Thoracic aorta (tissue), 2 donors: ENCODE results near the gene UTP14A. TPM values are rescaled to one million over a fixed set of nuclear protein-coding genes. Genes with fewer than 3 reads are reported as not detected.
A peak's percentile ranks its signal among the peaks of the same experiment; 100 is the strongest.
"Not testable (repeated sequence)": the region's sequence is repeated elsewhere in the genome, so short reads cannot be mapped to it uniquely, and the experiment has no call there.

ENCODE experiments used
- ATAC-seq: fragments of 150-250 bp; one replicate; pipeline ENCODE4 v1.8.0; 2017; ENCODE audit warnings: low read depth; ENCODE audit not compliant: insufficient number of reproducible peaks, low FRiP score
- DNase-seq: peaks from one replicate; pipeline ENCODE4 v3.0.0-alpha.2; 2020; ENCODE audit warnings: low spot score
- H3K27ac ChIP-seq, 2 donors: fragments of 200-600 bp; sonication (generic); 1 replicate in 1 of 2; 2 replicates in 1 of 2; pipeline ENCODE4 v1.5.1; 2016; ENCODE audit warnings: mild to moderate bottlenecking in 2 of 2, moderate library complexity in 2 of 2
- H3K27me3 ChIP-seq: fragments of 200-600 bp; sonication (generic); replicated peaks from 2 replicates; pipeline ENCODE4 v1.6.0; 2016; ENCODE audit warnings: mild to moderate bottlenecking; ENCODE audit not compliant: insufficient read depth
- H3K36me3 ChIP-seq: fragments of 200-600 bp; sonication (generic); one replicate; pipeline ENCODE4 v1.5.1; 2016
- H3K4me1 ChIP-seq, 2 donors: fragments of 200-600 bp; sonication (generic); 1 replicate in 1 of 2; 2 replicates in 1 of 2; pipeline versions ENCODE4 v1.5.1 to v1.6.0; 2016; ENCODE audit warnings: low read depth in 2 of 2, mild to moderate bottlenecking in 1 of 2; ENCODE audit not compliant: control insufficient read depth in 1 of 2
- H3K4me3 ChIP-seq: fragments of 200-600 bp; sonication (generic); 2 replicates; pipeline ENCODE4 v1.5.1; 2016; ENCODE audit warnings: mild to moderate bottlenecking
- H3K9me3 ChIP-seq: fragments of 200-600 bp; sonication (generic); 2 replicates; pipeline ENCODE4 v1.5.1; 2016
- total RNA-seq, 2 donors: library from RNA; depleted of rRNA; stranded (reverse); fragments of >200 nt; gene quantifications; one replicate each; pipeline versions ENCODE4 v1.1.0 to v1.2.3, GENCODE V29; 2016
- TF ChIP-seq, protein P1 (sequence below): fragments of 200-600 bp; sonication (generic); IDR thresholded peaks from one replicate; pipeline ENCODE4 v1.5.1; 2019; ENCODE audit warnings: antibody characterized with exemption

UTP14A gene, protein sequence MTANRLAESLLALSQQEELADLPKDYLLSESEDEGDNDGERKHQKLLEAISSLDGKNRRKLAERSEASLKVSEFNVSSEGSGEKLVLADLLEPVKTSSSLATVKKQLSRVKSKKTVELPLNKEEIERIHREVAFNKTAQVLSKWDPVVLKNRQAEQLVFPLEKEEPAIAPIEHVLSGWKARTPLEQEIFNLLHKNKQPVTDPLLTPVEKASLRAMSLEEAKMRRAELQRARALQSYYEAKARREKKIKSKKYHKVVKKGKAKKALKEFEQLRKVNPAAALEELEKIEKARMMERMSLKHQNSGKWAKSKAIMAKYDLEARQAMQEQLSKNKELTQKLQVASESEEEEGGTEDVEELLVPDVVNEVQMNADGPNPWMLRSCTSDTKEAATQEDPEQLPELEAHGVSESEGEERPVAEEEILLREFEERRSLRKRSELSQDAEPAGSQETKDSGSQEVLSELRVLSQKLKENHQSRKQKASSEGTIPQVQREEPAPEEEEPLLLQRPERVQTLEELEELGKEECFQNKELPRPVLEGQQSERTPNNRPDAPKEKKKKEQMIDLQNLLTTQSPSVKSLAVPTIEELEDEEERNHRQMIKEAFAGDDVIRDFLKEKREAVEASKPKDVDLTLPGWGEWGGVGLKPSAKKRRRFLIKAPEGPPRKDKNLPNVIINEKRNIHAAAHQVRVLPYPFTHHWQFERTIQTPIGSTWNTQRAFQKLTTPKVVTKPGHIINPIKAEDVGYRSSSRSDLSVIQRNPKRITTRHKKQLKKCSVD
- total RNA-seq: 10 to 100 TPM in 1 of 2 donors, 1 to 10 TPM in 1; 8.8 to 19.1 TPM

DNA sequence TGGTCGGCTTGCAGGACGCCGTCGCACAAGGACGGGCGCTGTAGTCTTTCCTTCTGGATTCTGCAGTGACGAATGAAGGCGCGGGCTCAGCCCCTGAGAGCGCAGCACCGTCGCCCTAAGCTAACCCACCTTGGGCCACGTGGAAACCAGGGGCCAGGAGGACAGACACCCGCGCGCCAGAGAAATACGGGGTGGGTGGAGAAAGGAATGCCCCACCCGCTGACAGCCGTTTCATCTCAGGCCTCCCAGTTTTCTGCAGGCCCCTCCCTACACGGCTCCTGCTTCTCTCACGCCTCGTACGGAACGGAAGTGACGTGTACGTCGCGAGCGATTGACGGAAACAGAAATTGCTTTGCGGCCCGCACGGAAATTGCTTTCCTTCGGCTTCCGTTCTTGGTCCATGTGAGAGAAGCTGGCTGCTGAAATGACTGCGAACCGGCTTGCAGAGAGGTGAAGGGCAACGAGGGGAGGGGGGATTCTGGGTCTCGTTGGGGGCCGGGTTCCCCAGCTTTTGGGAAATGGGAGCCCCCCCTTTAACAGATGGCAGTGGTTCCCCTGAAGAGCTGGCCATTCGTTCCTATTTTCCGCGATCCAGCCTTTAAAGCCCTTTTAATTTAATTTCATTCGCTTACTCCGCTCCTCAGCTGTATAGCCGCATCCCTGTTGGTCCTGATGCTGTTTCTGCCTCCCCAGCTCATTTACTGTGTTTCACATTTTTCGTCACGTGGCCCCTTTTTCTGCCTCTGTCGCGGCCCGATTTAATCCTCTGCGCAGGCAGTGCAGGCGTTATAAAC, at the start of gene UTP14A:
Gene UTP14A (plus strand): TSS at position 378 of the 794 bp plus-strand sequence. CDS start 47 bp downstream, at position 425.
- peaks cover 2 to 3% of the 10 kb centered on the region in 2 donors for H3K4me1 ChIP-seq
- H3K27ac ChIP-seq: peak within 1 kb of the TSS; percentile 53 to 69
- DNase-seq (peak; percentile 53), ATAC-seq (peak; percentile 82)
- TF ChIP-seq, protein P1, sequence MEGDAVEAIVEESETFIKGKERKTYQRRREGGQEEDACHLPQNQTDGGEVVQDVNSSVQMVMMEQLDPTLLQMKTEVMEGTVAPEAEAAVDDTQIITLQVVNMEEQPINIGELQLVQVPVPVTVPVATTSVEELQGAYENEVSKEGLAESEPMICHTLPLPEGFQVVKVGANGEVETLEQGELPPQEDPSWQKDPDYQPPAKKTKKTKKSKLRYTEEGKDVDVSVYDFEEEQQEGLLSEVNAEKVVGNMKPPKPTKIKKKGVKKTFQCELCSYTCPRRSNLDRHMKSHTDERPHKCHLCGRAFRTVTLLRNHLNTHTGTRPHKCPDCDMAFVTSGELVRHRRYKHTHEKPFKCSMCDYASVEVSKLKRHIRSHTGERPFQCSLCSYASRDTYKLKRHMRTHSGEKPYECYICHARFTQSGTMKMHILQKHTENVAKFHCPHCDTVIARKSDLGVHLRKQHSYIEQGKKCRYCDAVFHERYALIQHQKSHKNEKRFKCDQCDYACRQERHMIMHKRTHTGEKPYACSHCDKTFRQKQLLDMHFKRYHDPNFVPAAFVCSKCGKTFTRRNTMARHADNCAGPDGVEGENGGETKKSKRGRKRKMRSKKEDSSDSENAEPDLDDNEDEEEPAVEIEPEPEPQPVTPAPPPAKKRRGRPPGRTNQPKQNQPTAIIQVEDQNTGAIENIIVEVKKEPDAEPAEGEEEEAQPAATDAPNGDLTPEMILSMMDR: no peak
- peak within 1 kb of the TSS; percentile 71 for H3K4me3 ChIP-seq
- peaks cover 5% of the 10 kb centered on the region for H3K36me3 ChIP-seq
- H3K27me3 ChIP-seq: no peaks in the 10 kb centered on the region
- H3K9me3 ChIP-seq: no peaks in the 10 kb centered on the region

DNA sequence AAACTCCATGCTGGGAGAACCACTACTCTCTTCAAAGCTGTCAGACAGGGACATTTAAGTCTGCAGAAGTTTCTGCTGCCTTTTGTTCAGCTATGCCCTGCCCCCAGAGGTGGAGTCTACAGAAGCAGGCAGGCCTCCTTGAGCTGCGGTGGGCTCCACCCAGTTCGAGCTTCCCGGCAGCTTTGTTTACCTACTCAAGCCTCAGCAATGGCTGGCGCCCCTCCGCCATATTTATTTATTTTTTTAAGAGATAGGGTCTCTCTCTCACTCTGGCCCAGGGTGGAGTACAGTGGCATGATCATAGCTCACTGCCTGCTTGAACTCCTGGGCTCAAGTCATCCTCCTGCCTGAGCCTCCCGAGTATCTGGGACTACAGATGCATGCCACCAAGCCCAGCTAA, 46.8 kb upstream of the UTP14A start:
- H3K27ac ChIP-seq, H3K36me3 ChIP-seq, H3K4me1 ChIP-seq, DNase-seq, ATAC-seq, H3K4me3 ChIP-seq, H3K9me3 ChIP-seq, H3K27me3 ChIP-seq: not testable (repeated sequence)

DNA sequence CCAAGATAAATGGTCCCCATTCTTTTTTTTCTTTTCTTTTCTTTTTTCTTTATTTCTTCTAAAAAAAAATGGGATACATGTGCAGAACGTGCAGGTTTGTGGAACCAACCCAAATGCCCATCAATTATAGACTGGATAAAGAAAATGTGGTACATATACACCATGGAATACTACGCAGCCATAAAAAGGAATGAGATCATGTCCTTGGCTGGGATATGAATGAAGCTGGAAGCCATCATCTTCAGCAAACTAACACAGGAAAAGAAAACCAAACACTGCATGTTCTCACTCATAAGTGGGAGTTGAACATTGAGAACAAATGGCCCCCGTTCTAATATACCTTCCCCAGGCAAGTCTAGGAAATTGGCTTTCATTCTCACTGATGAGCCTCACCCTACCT, 39.6 kb upstream of the UTP14A start:
- not testable (repeated sequence) for H3K36me3 ChIP-seq, ATAC-seq, H3K9me3 ChIP-seq, H3K4me3 ChIP-seq, H3K27ac ChIP-seq, H3K4me1 ChIP-seq, DNase-seq, H3K27me3 ChIP-seq

DNA sequence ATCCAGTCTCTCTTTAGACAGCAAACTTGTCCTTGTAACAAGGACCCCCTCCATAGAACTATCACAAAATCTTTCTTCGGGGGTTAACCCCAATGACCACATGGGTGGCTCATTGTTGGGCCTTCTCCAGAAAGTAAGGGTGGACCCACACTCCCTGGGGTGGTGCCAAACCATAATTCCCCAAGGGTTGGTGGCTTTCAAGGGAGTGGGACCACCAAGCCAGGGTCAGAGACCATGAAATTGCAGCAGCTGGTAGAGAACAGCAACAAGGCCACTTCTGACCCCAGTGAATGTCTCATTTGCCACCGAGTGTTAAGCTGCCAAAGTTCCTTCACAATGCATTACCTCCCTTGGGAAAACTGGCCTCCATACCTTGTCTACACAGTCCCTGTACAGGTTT, 33.4 kb upstream of the UTP14A start:
- H3K27ac ChIP-seq: no peak overlapping the region
- H3K27me3 ChIP-seq: no peaks in the 10 kb centered on the region
- no peak for ATAC-seq
- TF ChIP-seq, protein P1: no peak
- H3K4me3 ChIP-seq: no peak overlapping the region
- DNase-seq: no peak
- no peaks in the 10 kb centered on the region for H3K9me3 ChIP-seq
- H3K36me3 ChIP-seq: no peaks in the 10 kb centered on the region
- H3K4me1 ChIP-seq: no peaks in the 10 kb centered on the region

DNA sequence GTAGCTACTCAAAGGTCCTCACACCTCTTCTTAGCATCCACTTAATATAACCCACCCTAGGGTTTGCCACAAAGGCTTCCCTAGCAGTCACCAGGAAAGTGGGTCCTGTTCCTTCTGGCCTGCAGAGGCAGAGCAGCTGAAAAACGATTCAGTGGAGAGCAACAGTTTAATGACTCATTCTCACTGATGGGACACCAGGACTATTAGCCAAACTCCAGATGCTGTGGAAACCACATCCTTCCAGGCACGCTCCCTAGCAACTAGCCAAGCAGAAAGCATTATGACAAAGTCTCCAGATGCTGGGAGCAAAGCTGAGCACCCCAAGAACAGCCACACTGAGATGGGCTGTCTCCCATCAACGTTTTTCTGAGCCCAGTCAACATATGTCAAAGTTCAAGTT, 30.3 kb upstream of the UTP14A start:
- Histone ChIP-seq H3K36me3 (no peaks in the 10 kb centered on the region), H3K9me3 (no peaks in the 10 kb centered on the region), H3K4me1 (no peaks in the 10 kb centered on the region), H3K4me3 (no peak overlapping the region), H3K27ac (no peak overlapping the region), H3K27me3 (no peaks in the 10 kb centered on the region)
- ATAC-seq: no peak
- no peak for DNase-seq
- TF ChIP-seq, protein P1: no peak
